GM21515 (cell line): ENCODE measurements around the gene GTF2E1.
A peak's percentile ranks its signal among the peaks of the same experiment; 100 is the strongest.
"Not testable (repeated sequence)": the region's sequence is repeated elsewhere in the genome, so short reads cannot be mapped to it uniquely, and the experiment has no call there.

Experiments used
- ATAC-seq: cut with Tn5 transposase; IDR thresholded peaks from one replicate; pipeline ENCODE4 v1.9.1; 2021; ENCODE audit not compliant: unreplicated experiment

Gene GTF2E1

DNA sequence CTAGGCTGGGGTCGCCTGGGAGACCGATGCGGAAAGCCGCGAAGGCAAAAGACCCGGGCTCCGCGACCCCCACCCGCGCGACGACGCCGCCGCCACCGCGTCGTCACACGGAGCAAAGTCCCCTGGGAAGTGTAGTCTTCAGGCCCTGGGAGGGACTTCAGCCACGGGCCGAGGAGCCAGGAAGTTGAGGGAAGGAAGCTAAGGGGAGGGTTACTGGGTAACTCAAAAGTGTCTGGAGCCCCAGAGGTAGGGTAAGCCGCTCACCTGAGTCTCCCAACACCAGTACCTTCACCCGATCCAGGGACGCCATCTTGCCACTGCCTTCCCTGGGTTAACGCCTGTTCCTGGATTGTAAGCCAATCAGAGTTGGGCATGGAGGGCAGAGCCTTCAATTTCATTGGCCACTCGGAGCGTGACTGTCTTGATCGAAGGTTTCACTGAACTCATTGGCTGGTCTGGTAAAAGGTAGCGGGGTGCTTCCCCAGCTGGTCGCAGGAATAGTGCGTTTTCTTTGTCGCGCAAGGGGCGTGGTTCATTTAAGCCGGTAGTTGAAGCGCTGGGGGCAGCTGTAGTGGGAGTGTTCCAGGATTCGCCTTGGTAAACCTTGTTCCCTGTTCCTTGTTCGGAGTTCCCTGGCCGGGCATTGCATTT, at the start of gene GTF2E1, which contains the start of gene RABL3:
GTF2E1 (plus strand) TSS at position 547 of the 651 bp plus-strand sequence. CDS start 7,809 bp downstream, outside the sequence.
RABL3 (minus strand) TSS at position 319 of the 651 bp plus-strand sequence; CDS start at position 310, 9 bp downstream.
- peak; percentile 98 for ATAC-seq

GRCh38 chr3:120693439-120694171, 48.9 kb upstream of the GTF2E1 start:
- ATAC-seq: no peak

DNA sequence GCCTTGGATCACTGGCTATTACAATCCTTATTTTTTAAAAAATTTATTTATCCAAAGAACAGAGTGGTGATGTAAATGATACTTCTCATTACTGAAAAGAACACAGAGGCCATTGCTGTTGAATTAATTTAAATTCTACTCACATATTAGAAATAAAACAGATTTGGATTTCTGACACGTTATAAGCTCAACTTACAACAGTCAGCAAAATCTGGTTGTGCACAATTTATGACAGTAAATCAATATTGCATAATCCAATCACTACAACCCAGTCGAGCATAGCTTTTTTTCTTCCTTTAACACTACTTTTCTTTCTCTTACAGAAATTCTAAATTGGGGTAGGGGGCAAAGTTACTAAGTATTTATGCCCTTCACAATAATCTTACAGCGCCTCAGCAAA, 43.2 kb upstream of the GTF2E1 start:
- no peak for ATAC-seq

DNA sequence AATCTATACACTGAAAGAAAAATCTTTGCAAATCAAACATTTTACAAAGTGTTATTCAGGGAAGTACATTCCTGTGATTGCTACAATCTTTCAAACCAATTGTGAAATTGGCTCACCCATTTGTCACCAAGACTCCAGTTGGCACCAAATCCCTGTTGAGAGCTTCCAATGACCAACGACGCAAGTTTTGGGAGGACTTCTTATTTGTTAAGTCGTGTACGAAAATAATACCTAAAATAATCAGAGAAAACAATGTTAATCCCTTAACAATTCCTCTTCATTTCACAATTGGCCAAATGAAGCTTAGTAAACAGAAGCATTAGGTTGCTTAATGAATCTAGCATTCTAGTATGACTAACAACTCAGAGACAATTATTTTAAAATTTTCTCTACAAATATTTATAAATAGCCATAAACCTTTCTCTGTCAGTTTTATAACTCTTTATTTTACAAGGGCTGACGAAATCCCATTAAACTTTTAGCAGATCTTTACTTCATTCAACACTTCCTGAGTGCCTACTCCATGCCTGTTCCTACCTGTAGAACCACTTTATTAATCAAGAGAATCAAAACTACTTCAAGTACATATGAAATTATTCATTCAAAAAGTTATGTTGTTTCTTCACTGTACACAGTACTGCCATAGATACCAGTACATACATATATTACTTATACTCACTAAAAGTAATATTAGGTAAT, 36.5 kb upstream of the GTF2E1 start:
- no peak for ATAC-seq

GRCh38 chr3:120706950-120707349, 35.6 kb upstream of the GTF2E1 start:
- ATAC-seq: no peak

GRCh38 chr3:120708408-120708807, 34.1 kb upstream of the GTF2E1 start:
- no peak for ATAC-seq

GRCh38 chr3:120710369-120710768, 32.2 kb upstream of the GTF2E1 start:
- ATAC-seq: no peak

GRCh38 chr3:120713262-120713661, 29.3 kb upstream of the GTF2E1 start:
- ATAC-seq: no peak

DNA sequence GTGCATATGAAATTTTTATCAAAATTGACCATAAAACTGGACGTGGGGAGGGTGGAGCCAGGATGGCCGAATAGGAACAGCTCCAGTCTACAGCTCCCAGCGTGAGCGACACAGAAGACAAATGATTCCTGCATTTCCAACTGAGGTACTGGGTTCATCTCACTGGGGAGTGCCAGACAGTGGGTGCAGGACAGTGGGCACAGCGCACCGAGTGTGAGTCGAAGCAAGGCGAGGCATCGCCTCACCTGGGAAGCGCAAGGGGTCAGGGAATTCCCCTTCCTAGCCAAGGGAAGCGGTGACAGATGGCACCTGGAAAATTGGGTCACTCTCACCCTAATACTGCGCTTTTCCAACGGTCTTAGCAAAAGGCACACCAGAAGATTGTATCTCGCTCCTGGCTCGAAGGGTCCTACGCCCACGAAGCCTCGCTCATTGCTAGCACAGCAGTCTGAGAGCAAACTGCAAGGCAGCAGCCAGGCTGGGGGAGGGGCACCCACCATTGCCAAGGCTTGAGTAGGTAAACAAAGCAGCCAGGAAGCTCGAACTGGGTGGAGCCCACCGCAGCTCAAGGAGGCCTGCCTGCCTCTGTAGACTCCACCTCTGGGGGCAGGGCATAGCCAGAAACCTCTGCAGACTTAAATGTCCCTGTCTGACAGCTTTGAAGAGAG, 23.2 kb upstream of the GTF2E1 start:
- ATAC-seq: not testable (repeated sequence)

- no peak for ATAC-seq
Measured at GRCh38 chr3:120726791-120727190, 15.8 kb upstream of the GTF2E1 start.

DNA sequence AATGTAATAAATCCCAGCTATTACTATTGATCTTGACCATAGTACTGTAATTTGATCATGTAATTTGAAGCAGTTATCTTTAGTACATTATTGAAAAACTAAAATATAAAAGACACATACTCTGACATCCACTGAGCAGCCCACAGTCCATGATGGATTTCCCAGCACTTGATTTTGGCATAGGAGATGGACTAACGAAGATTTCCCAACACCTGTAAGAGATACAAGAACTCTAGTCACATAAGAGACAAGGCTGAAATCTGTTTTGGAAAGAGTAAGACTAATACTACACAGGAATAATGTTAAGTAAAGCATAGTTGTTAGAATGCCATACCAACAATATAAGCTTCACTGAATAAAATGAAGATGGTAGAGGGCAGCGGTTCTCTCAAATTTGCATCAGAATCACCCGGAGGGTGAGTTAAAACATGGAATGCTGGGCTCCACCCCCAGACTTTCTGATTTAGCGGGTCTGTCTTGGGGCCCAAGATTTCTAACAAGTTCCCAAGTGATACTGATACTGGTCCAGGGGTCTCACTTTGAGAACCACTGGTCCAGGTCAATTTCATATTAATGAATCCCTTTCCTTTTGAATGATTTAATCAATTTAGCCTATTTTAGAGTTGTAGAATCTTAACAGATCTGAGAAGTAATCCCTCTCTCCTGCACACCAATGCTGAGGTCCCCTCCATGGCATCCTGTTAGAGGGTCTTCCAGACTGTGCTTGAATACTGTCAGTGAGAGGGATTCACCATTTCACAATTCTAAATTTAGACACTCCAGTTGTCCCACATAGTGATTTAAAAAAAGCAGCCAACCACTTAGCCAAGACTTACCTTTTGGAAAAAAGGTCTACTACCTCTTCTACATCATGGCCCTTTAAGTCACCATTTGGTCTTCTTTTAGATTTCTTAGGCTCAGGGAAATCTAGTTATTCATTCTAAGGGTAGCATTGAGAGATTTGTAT, 11.7 kb upstream of the GTF2E1 start:
- no peak for ATAC-seq

DNA sequence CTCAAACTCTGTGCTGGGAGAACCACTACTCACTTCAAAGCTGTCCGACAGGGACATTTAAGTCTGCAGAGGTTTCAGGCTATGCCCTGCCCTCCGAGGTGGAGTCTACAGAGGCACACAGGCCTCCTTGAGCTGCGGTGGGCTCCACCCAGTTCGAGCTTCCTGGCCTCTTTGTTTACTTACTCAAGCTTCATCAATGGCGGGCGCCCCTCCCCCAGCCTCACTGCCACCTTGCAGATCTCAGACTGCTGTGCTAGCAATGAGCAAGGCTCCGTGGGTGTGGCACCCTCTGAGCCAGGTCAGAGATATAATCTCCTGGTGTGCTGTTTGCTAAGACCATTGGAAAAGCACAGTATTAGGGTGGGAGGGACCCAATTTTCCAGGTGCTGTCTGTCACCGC, 4.5 kb upstream of the GTF2E1 start:
- ATAC-seq: not testable (repeated sequence)

DNA sequence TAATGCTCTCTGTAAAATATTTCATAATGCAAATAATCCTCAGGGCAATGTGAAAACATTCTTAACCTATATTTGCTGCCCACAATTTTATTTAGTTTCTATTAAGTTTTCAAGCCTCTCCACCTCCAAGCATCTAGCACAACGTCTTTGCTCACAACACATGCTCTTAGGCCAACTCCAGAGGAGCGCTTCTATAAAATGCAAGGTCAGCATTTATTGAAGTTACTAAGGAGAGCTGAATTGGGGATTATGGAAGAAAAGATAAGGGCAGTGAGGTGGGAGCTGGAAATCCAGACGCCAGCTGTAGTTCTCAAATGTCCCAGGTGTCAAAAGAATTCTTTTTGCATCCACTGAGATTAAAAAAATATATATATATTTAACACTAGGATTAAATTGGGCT, 1.2 kb upstream of the GTF2E1 start:
- ATAC-seq: no peak

DNA sequence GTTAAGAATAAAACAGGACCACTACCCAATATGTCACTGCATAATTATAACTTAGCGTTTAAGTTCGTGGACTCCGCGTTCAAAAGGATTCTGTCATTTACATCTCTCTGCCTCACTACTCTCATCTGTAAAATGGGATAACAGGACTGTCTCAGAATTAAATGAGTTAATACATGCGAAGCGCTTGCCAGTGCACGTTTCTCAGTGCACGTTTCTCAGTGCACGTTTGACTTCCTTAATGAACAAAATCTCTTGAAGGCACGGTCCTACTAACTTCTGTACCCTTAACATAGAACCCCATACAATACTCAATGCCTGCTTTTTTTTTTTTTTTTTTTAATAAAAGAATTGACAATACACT, 727 bp upstream of the GTF2E1 start:
- ATAC-seq: peak; percentile 16

- ATAC-seq: peak; percentile 21
Measured at GRCh38 chr3:120742849-120743365, 363 bp downstream of the GTF2E1 start.

DNA sequence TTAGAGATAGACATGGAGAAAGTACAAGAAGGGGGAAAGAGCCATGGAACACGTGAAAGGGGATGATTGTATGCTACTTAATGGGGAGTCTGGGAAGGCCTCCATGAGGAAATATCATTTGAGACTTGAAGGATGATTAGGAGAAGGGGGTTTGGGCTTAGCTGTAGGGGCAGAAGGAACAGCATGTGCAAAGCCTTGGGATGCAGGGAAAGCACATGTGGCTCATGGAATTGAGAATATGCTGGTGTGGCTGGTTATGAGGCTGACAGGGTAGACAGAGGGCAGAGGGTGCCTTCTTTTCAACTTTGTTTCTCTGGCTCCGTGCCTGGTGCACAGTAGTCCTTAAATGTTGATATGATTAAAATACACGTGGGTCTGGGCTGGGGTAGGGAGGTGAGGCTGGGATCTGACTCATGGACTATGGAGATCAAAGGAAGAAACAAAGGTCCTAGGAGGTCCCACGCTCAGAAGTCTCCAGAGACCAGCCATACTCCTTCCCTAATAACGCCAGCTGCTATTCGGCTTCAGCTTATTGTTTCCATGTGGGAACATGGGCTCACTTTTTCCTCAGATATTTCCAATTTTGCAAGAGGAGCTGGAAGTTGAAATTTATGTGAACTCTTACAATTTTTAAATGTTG, 1.1 kb downstream of the GTF2E1 start:
- ATAC-seq: no peak

DNA sequence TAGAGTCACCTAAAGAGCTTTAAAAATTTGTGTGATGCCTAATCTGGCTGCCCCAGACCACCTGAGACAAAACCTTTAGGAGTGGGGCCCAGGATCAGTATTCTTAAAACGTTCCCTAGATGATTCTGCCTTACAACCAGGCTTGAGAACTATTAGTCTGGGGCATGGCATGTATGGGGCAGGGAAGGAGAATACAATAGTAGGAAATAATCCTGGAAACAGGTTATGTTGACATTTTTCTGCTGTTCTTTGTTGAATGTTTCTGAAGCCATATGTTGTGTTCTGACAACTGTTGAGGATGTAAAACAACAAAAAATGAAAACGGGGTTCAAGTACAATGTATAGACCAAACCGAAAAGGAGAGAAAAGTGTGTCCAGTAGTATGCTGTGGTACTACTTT, 2.9 kb downstream of the GTF2E1 start:
- ATAC-seq: no peak

DNA sequence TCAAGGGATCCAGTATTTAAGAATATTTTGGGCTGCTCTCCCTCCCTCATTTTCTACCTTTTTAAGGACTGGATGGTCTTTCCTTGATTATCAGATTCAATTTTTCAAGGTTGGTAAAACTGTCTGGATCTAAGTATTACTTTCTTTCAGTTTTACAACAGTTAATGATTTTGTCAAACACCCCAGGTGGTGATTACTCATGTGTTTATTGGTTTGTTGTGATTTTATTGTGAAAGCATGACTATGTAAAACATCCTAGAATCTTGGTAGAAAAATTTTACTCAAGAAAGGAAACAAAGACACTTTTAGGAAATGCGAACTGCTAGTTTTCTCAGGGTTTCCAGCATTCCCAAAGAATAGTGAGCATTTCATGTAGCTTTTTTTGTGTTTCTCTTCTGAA, 7.3 kb downstream of the GTF2E1 start:
- ATAC-seq: no peak

- no peak for ATAC-seq
Measured at GRCh38 chr3:120752230-120752629, 9.7 kb downstream of the GTF2E1 start.

DNA sequence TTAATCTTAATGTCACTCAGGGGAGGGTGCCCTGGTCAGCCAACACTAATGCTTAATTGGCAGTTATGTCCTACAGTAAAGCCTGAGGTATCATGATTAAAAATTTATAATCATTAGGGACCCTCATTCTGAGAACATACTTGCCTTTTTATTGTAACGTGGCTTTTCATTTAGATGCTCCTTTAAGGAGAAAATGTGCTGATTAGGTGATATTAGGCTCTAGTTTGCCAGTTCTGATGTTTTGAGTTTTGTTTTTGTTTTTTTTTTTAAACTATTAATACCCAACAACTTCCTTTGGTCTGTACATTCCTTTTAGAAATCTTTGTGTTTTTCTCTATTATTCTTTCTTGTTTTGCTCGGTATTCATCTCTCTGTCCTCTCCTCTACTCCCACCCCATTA, 10.3 kb downstream of the GTF2E1 start:
- ATAC-seq: no peak
